A549 (cell line): ENCODE data around the gene MAGEB16. TPM values are rescaled to one million over a fixed set of nuclear protein-coding genes. Genes with fewer than 3 reads are reported as not detected.

Source experiments
- ATAC-seq, 2 experiments: fragments of 200-7000 bp in 1 of 2; fragments of >200 bp in 1 of 2; cut with Nextera tagmentation in 1 of 2; cut with Tn5 transposase in 1 of 2; 3 replicates each; pipeline versions ENCODE4 v1.8.0 to v1.9.1; 2018 to 2020; ENCODE audit warnings: mild to moderate bottlenecking in 1 of 2, moderate library complexity in 1 of 2
- CTCF ChIA-PET: fragments of 300-600 bp; sonication (Branson Sonifier 250); formaldehyde crosslinking; extraction: SDS; loops from one replicate; lab custom pipeline; 2021; ENCODE audit warnings: antibody characterized with exemption, inconsistent platforms; lab: Yijun Ruan, JAX
- POLR2A ChIA-PET: fragments of 350-600 bp; formaldehyde crosslinking; extraction: SDS; loops from one replicate; lab custom pipeline; 2021; ENCODE audit warnings: antibody characterized with exemption, inconsistent platforms; lab: Yijun Ruan, JAX
- DNase-seq, 2 experiments: peaks; one replicate each; pipeline versions ENCODE4 v3.0.0 to v3.0.0-alpha.2; 2011 to 2016; ENCODE audit warnings: low read depth in 1 of 2, low spot score in 1 of 2
- FAIRE-seq: peaks from 2 replicates; lab custom pipeline; 2011; peaks lifted over from hg19 to GRCh38; lab: Jason Lieb, UNC
- H3K27ac ChIP-seq, 2 experiments: fragments of >200 bp; sonication (Bioruptor Twin); formaldehyde crosslinking; 3 replicates each; pipeline ENCODE4 v1.5.1; 2016 to 2017
- H3K4me1 ChIP-seq: fragments of >200 bp; sonication (Bioruptor Twin); formaldehyde crosslinking; 3 replicates; pipeline ENCODE4 v1.6.1; 2016
- H3K4me2 ChIP-seq: fragments of >200 bp; sonication (Bioruptor Twin); formaldehyde crosslinking; 3 replicates; pipeline ENCODE4 v1.6.1; 2016
- H3K4me3 ChIP-seq: fragments of >200 bp; sonication (Bioruptor Twin); formaldehyde crosslinking; 3 replicates; pipeline ENCODE4 v1.5.1; 2016
- H3K9me3 ChIP-seq: fragments of >200 bp; sonication (Bioruptor Twin); formaldehyde crosslinking; 3 replicates; pipeline ENCODE4 v1.6.1; 2016
- CBX2 ChIP-seq: fragments of 200-600 bp; sonication (generic); IDR thresholded peaks from 2 replicates; pipeline ENCODE4 v1.6.1; 2016; ENCODE audit warnings: low read depth, mild to moderate bottlenecking, borderline replicate concordance
- CEBPB ChIP-seq, 2 experiments: fragments of >200 bp in 1 of 2; sonication (Bioruptor Twin) in 1 of 2; formaldehyde crosslinking in 1 of 2; IDR thresholded peaks; 2 replicates each; pipeline ENCODE4 v1.6.1; 2012 to 2016
- CHD2 ChIP-seq: fragments of 150-350 bp; IDR thresholded peaks from 2 replicates; pipeline ENCODE4 v1.6.1; 2014; ENCODE audit warnings: low read length; ENCODE audit not compliant: partially characterized antibody
- EP300 ChIP-seq, 2 experiments: fragments of >200 bp; sonication (Bioruptor Twin); formaldehyde crosslinking; IDR thresholded peaks; 2 replicates in 1 of 2; 3 replicates in 1 of 2; pipeline ENCODE4 v1.6.1; 2016 to 2017
- HOXA7 ChIP-seq: fragments of 250-450 bp; sonication (Bioruptor Pico); IDR thresholded peaks from 2 replicates; pipeline ENCODE4 v1.5.0; 2020; ENCODE audit warnings: mild to moderate bottlenecking, moderate library complexity
- HOXB13 ChIP-seq: fragments of 250-450 bp; sonication (Bioruptor Pico); IDR thresholded peaks from 2 replicates; pipeline ENCODE4 v1.5.0; 2020; ENCODE audit warnings: low read depth, mild to moderate bottlenecking, moderate library complexity
- HOXB5 ChIP-seq: fragments of 250-450 bp; sonication (Bioruptor Pico); IDR thresholded peaks from 2 replicates; pipeline ENCODE4 v1.5.0; 2020; ENCODE audit warnings: mild to moderate bottlenecking, moderate library complexity
- POLR2AphosphoS2 ChIP-seq: conservative IDR thresholded peaks from 2 replicates; pipeline ENCODE4 v1.6.1; 2012; ENCODE audit warnings: low read length, improper control_type of control experiment, inconsistent platforms
- RARB ChIP-seq: fragments of 250-450 bp; sonication (Bioruptor Pico); IDR thresholded peaks from 2 replicates; pipeline ENCODE4 v1.8.0; 2021; ENCODE audit warnings: mild to moderate bottlenecking, moderate library complexity
- RCOR1 ChIP-seq: fragments of 150-350 bp; IDR thresholded peaks from 2 replicates; pipeline ENCODE4 v1.6.1; 2014; ENCODE audit warnings: antibody characterized with exemption, low read length, low read depth
- RFX5 ChIP-seq: fragments of 450-650 bp; IDR thresholded peaks from 2 replicates; pipeline ENCODE4 v1.7.1; 2014; ENCODE audit warnings: antibody characterized with exemption, mild to moderate bottlenecking, moderate library complexity
- SMC3 ChIP-seq: fragments of >200 bp; sonication (Bioruptor Twin); formaldehyde crosslinking; IDR thresholded peaks from 3 replicates; pipeline ENCODE4 v1.6.1; 2018; ENCODE audit warnings: inconsistent platforms
- WGBS: methylation state at CpG from one replicate; pipeline ENCODE4 v1.1.6; 2017; ENCODE audit errors: missing lambda C conversion rate; 5-methylcytosine and 5-hydroxymethylcytosine counted together
- polyA plus RNA-seq, 4 experiments: library from polyadenylated mRNA; depleted of rRNA in 3 of 4; stranded (reverse); fragments of >200 nt; fragmentation: RNase III in 1 of 4; extraction: RNeasy Plus Mini Kit Qiagen cat#74134 plus additional on column Dnase treatment in 1 of 4; gene quantifications; 2 replicates in 3 of 4; 3 replicates in 1 of 4; pipeline ENCODE4 v1.2.3, GENCODE V29; 2011 to 2017

The MAGEB16 gene
- polyA plus RNA-seq, 2 of the 4 experiments (the other 2 are of a cell fraction): not detected

GRCh38 chrX:35829501-35829900, 31.4 kb downstream of the MAGEB16 start:
- no peak for TF ChIP-seq HOXB13 (CRISPR knock-in tag)
- TF ChIP-seq, all 56 proteins: peak for 0
- POLR2A ChIA-PET: no interaction called here
- H3K27ac ChIP-seq: no peak overlapping the region
- CTCF ChIA-PET: no interaction called here
- H3K4me3 ChIP-seq: no peak overlapping the region
- no peak for DNase-seq
- whole genome bisulfite sequencing: 36% methylated on average over 3 of the region's 3 CpGs
- no peaks in the 10 kb centered on the region for H3K4me1 ChIP-seq
- no peak for FAIRE-seq
- no peak overlapping the region for H3K4me2 ChIP-seq
- no peak for ATAC-seq
- no peaks in the 10 kb centered on the region for H3K9me3 ChIP-seq

GRCh38 chrX:35841872-35842271, 43.7 kb downstream of the MAGEB16 start:
- CTCF ChIA-PET: no interaction called here
- no peak overlapping the region for H3K4me2 ChIP-seq
- 0% methylated on average over 2 of the region's 2 CpGs for WGBS
- no peaks in the 10 kb centered on the region for H3K9me3 ChIP-seq
- DNase-seq (no peak), FAIRE-seq (peak; percentile 86), ATAC-seq (no peak)
- H3K27ac ChIP-seq: no peak overlapping the region
- TF ChIP-seq EP300 (IDR thresholded peaks at IDR 0.05) (no peak), CBX2 (no peak), RFX5 (no peak), RCOR1 (no peak)
- TF ChIP-seq, all 56 proteins: peak for 0
- no peaks in the 10 kb centered on the region for H3K4me1 ChIP-seq
- H3K4me3 ChIP-seq: no peak overlapping the region
- POLR2A ChIA-PET: no interaction called here

- POLR2A ChIA-PET: no interaction called here
- Histone ChIP-seq H3K4me2 (no peak overlapping the region), H3K4me3 (no peak overlapping the region), H3K27ac (no peak overlapping the region), H3K9me3 (no peaks in the 10 kb centered on the region), H3K4me1 (no peaks in the 10 kb centered on the region)
- TF ChIP-seq CEBPB (IDR thresholded peaks at IDR 0.05) (no peak), POLR2AphosphoS2 (no peak), HOXA7 (CRISPR knock-in tag) (no peak), CHD2 (no peak), SMC3 (no peak), HOXB5 (CRISPR knock-in tag) (no peak)
- WGBS: 18% methylated on average over 3 of the region's 3 CpGs
- no peak for DNase-seq
- CTCF ChIA-PET: no interaction called here
- FAIRE-seq: peak; percentile 63
- no peak for ATAC-seq
Observed at GRCh38 chrX:35842674-35843073, 44.5 kb downstream of the MAGEB16 start.

- POLR2A ChIA-PET: no interaction called here
Observed at GRCh38 chrX:35847736-35848135, 49.6 kb downstream of the MAGEB16 start.

More at GRCh38 chrX:35847736-35848135, 49.6 kb downstream of the MAGEB16 start:
- under 1% methylated on average over 4 of the region's 4 CpGs for WGBS
- Histone ChIP-seq H3K27ac (no peak overlapping the region), H3K4me2 (no peak overlapping the region), H3K4me1 (no peaks in the 10 kb centered on the region), H3K9me3 (no peaks in the 10 kb centered on the region), H3K4me3 (no peak overlapping the region)
- CTCF ChIA-PET: no interaction called here
- peak; percentile 78 for FAIRE-seq
- no peak for DNase-seq
- no peak for TF ChIP-seq RARB (CRISPR knock-in tag)
- ATAC-seq: no peak

Other genes starting within 250 kb of the MAGEB16 start
- gene CFAP47, start 121.4 kb downstream of the MAGEB16 start, polyA plus RNA-seq (2011; rRNA removed): 0.01 and 0.03 TPM in 2 replicates
- 0.03 TPM in 1 of 3 replicates, not detected in the others for gene CFAP47, start 121.4 kb downstream of the MAGEB16 start, polyA plus RNA-seq (2017; fragmentation: RNase III; extraction: RNeasy Plus Mini Kit Qiagen cat#74134 plus additional on column Dnase treatment)